ENCODE measurements around the gene APH1A.

Gene APH1A

GRCh38 chr1:150256198-150256553 lies 12.6 kb downstream of the APH1A start:
- Histone ChIP-seq H3K27ac (ENCODE audit: low read depth, low read length) (no peak overlapping the region), H3K27me3 (ENCODE audit: control insufficient read depth, low read length) (peaks cover 42% of the 10 kb centered on the region), H4K20me1 (ENCODE audit: control insufficient read depth, insufficient read depth, low read depth, low read length) (no peaks in the 10 kb centered on the region), H3F3A (ENCODE audit: control insufficient read depth, insufficient read depth) (no peaks in the 10 kb centered on the region), H3K9me3 (ENCODE audit: control insufficient read depth, insufficient read depth, low read length) (no peaks in the 10 kb centered on the region), H3K4me3 (ENCODE audit: low read length) (peak overlapping the region; percentile 55; the same call in 1 of the 2 replicates), H3K79me2 (ENCODE audit: control insufficient read depth, low read length) (no peaks in the 10 kb centered on the region), H3K9me2 (replicated peaks; ENCODE audit: control insufficient read depth, low read length) (no peaks in the 10 kb centered on the region), H3K36me3 (ENCODE audit: control insufficient read depth, low read length) (no peaks in the 10 kb centered on the region), H3K4me2 (ENCODE audit: low read length) (peak overlapping the region; percentile 70), H3K4me1 (ENCODE audit: control insufficient read depth, low read length) (peaks cover 25% of the 10 kb centered on the region)
- no peak for TF ChIP-seq CTCF (IDR thresholded peaks at IDR 0.05; ENCODE audit: low read depth, low read length, poor library complexity, severe bottlenecking)
- TF ChIP-seq EZH2phosphoT487 (IDR thresholded peaks at IDR 0.05; ENCODE audit: borderline replicate concordance, low read length): no peak

GRCh38 chr1:150249936-150250335 lies 18.9 kb downstream of the APH1A start:
- no peak overlapping the region for H3K4me2 ChIP-seq (ENCODE audit: low read length)
- H3K79me2 ChIP-seq (ENCODE audit: control insufficient read depth, low read length): no peaks in the 10 kb centered on the region
- peaks cover 5% of the 10 kb centered on the region for H3K4me1 ChIP-seq (ENCODE audit: control insufficient read depth, low read length)
- no peaks in the 10 kb centered on the region for H4K20me1 ChIP-seq (ENCODE audit: control insufficient read depth, insufficient read depth, low read depth, low read length)
- no peaks in the 10 kb centered on the region for H3K36me3 ChIP-seq (ENCODE audit: control insufficient read depth, low read length)
- H3K9me3 ChIP-seq (ENCODE audit: control insufficient read depth, insufficient read depth, low read length): no peaks in the 10 kb centered on the region
- no peak overlapping the region for H3K27ac ChIP-seq (ENCODE audit: low read depth, low read length)
- H3K9me2 ChIP-seq (replicated peaks; ENCODE audit: control insufficient read depth, low read length): no peaks in the 10 kb centered on the region
- no peak overlapping the region for H3K4me3 ChIP-seq (ENCODE audit: low read length)
- H3K27me3 ChIP-seq (ENCODE audit: control insufficient read depth, low read length): 0 out of 2 replicates have a peak, but pooled peaks cover 3% of the 10 kb centered on the region
- no peaks in the 10 kb centered on the region for H3F3A ChIP-seq (ENCODE audit: control insufficient read depth, insufficient read depth)
- TF ChIP-seq EZH2phosphoT487 (IDR thresholded peaks at IDR 0.05; ENCODE audit: borderline replicate concordance, low read length) (no peak), CTCF (IDR thresholded peaks at IDR 0.05; ENCODE audit: low read depth, low read length, poor library complexity, severe bottlenecking) (no peak)

GRCh38 chr1:150243003-150243402 lies 25.8 kb downstream of the APH1A start:
- Histone ChIP-seq H3K4me1 (ENCODE audit: control insufficient read depth, low read length) (no peaks in the 10 kb centered on the region), H3K27ac (ENCODE audit: low read depth, low read length) (no peak overlapping the region), H3K36me3 (ENCODE audit: control insufficient read depth, low read length) (no peaks in the 10 kb centered on the region), H3K4me2 (ENCODE audit: low read length) (no peak overlapping the region), H3K4me3 (ENCODE audit: low read length) (no peak overlapping the region), H3F3A (ENCODE audit: control insufficient read depth, insufficient read depth) (no peaks in the 10 kb centered on the region), H3K79me2 (ENCODE audit: control insufficient read depth, low read length) (no peaks in the 10 kb centered on the region), H3K27me3 (ENCODE audit: control insufficient read depth, low read length) (no peaks in the 10 kb centered on the region), H3K9me2 (replicated peaks; ENCODE audit: control insufficient read depth, low read length) (no peaks in the 10 kb centered on the region), H4K20me1 (ENCODE audit: control insufficient read depth, insufficient read depth, low read depth, low read length) (no peaks in the 10 kb centered on the region), H3K9me3 (ENCODE audit: control insufficient read depth, insufficient read depth, low read length) (no peaks in the 10 kb centered on the region)
- TF ChIP-seq EZH2phosphoT487 (IDR thresholded peaks at IDR 0.05; ENCODE audit: borderline replicate concordance, low read length) (no peak), CTCF (IDR thresholded peaks at IDR 0.05; ENCODE audit: low read depth, low read length, poor library complexity, severe bottlenecking) (no peak)

Data from DOHH2 (cell line).